Endodermal cell (in vitro differentiated cells): Measurements from ENCODE around the gene IFNA13. TPM values are rescaled to one million over a fixed set of nuclear protein-coding genes. Genes with fewer than 3 reads are reported as not detected.

Source experiments
- DNase-seq: peaks from one replicate; pipeline ENCODE4 v3.0.0-alpha.2; 2017
- H3K27ac ChIP-seq: 2 replicates; pipeline ENCODE4 v1.5.1; 2013; ENCODE audit warnings: mild to moderate bottlenecking, low read depth, low read length, moderate library complexity
- H3K27me3 ChIP-seq: 2 replicates; pipeline ENCODE4 v1.6.1; 2013; ENCODE audit warnings: mild to moderate bottlenecking, low read length, moderate library complexity; ENCODE audit not compliant: insufficient read depth, control insufficient read depth, poor library complexity, severe bottlenecking
- H3K36me3 ChIP-seq: 2 replicates; pipeline ENCODE4 v1.7.0; 2013; ENCODE audit warnings: mild to moderate bottlenecking, low read length, moderate library complexity; ENCODE audit not compliant: control insufficient read depth, insufficient read depth
- H3K4me1 ChIP-seq: one replicate; pipeline ENCODE4 v1.7.0; 2013; ENCODE audit warnings: low read length; ENCODE audit not compliant: control insufficient read depth, insufficient read depth
- H3K4me3 ChIP-seq: 2 replicates; pipeline ENCODE4 v1.5.1; 2013; ENCODE audit warnings: mild to moderate bottlenecking, low read length, moderate library complexity
- H3K9ac ChIP-seq: 2 replicates; pipeline ENCODE4 v1.6.1; 2013; ENCODE audit warnings: mild to moderate bottlenecking, low read length, moderate library complexity; ENCODE audit not compliant: poor library complexity, severe bottlenecking; ENCODE audit errors: extremely low read depth
- H3K9me3 ChIP-seq: 2 replicates; pipeline ENCODE4 v1.6.1; 2013; ENCODE audit warnings: mild to moderate bottlenecking, low read length, moderate library complexity; ENCODE audit not compliant: control insufficient read depth
- H3K27ac Mint-ChIP-seq: 2 replicates; pipeline ENCODE4 v1.8.0; 2020; ENCODE audit warnings: mixed read lengths
- H3K27me3 Mint-ChIP-seq: 2 replicates; pipeline ENCODE4 v1.8.0; 2021; ENCODE audit warnings: mild to moderate bottlenecking, mixed read lengths; ENCODE audit not compliant: insufficient read depth
- H3K36me3 Mint-ChIP-seq: 2 replicates; pipeline ENCODE4 v1.8.0; 2020; ENCODE audit warnings: low read depth, mixed read lengths
- H3K4me1 Mint-ChIP-seq: 2 replicates; pipeline ENCODE4 v1.8.0; 2020; ENCODE audit warnings: mixed read lengths
- H3K4me3 Mint-ChIP-seq: 2 replicates; pipeline ENCODE4 v1.8.0; 2020; ENCODE audit warnings: mild to moderate bottlenecking, moderate library complexity, mixed read lengths
- H3K9me3 Mint-ChIP-seq: 2 replicates; pipeline ENCODE4 v1.8.0; 2020; ENCODE audit warnings: mild to moderate bottlenecking, mixed read lengths
- CTCF ChIP-seq: fragments of 200-600 bp; sonication (generic); conservative IDR thresholded peaks from 2 replicates; pipeline ENCODE4 v1.5.0; 2021; ENCODE audit warnings: antibody characterized with exemption, mild to moderate bottlenecking
- WGBS, 2 experiments: methylation state at CpG; one replicate each; pipeline versions ENCODE4 v1.1.5 to v1.1.7; 2013; ENCODE audit warnings: missing lambda C conversion rate in 2 of 2, mixed read lengths in 1 of 2; ENCODE audit not compliant: insufficient coverage in 1 of 2, insufficient read length in 1 of 2; 5-methylcytosine and 5-hydroxymethylcytosine counted together
- total RNA-seq, 2 donors: library from RNA; stranded (reverse); fragmentation: NEBNext Ultra II Directional in 1 of 2; extraction: Animal tissue kit (Norgen Biotek cat#: 25700) in 1 of 2; gene quantifications; 2 replicates in 1 of 2; 3 replicates in 1 of 2; pipeline ENCODE4 v1.2.1, GENCODE V29; 2021

IFNA13 gene
- total RNA-seq, 2 donors from 2014 or later, result not detected

GRCh38 chr9:21340735-21341134 is 27.1 kb downstream of the IFNA13 start:
- TF ChIP-seq CTCF, result no peak
- peaks cover 6% of the 10 kb centered on the region for H3K4me1 Mint-ChIP-seq
- WGBS, 2 experiments, result 80 to 95% methylated on average over 3 to 4 of the region's 4 CpGs

GRCh38 chr9:21336457-21336856 is 31.4 kb downstream of the IFNA13 start:
- DNase-seq, result no peak

More at GRCh38 chr9:21340735-21341134, 27.1 kb downstream of the IFNA13 start:
- Histone ChIP-seq H3K36me3 (no peaks in the 10 kb centered on the region), H3K9me3 (peaks cover 7% of the 10 kb centered on the region), H3K27ac (no peak overlapping the region), H3K27me3 (peaks cover 22% of the 10 kb centered on the region), H3K4me3 (no peak overlapping the region), H3K4me1 (no peaks in the 10 kb centered on the region), H3K9ac (no peak overlapping the region)
- no peak overlapping the region for H3K4me3 Mint-ChIP-seq
- H3K9me3 Mint-ChIP-seq, result peaks cover 10% of the 10 kb centered on the region
- DNase-seq, result no peak
- H3K27me3 Mint-ChIP-seq, result peaks cover 42% of the 10 kb centered on the region
- no peak overlapping the region for H3K27ac Mint-ChIP-seq
- no peaks in the 10 kb centered on the region for H3K36me3 Mint-ChIP-seq

GRCh38 chr9:21334701-21335632 is 32.9 kb downstream of the IFNA13 start, which contains the start of gene KLHL9:
Gene KLHL9 (minus strand): TSS chr9:21335404. CDS start chr9:21334859, 545 bp downstream.
- 1 to 3% methylated on average over 16 to 55 of the region's 55 CpGs for WGBS, 2 experiments
- Histone ChIP-seq H3K4me3 (peak within 1 kb of the TSS; percentile 89), H3K36me3 (peaks cover 35% of the 10 kb centered on the region), H3K9ac (peak within 1 kb of the TSS; percentile 91), H3K27ac (peak within 1 kb of the TSS; percentile 79), H3K9me3 (no peaks in the 10 kb centered on the region), H3K27me3 (peaks cover 15% of the 10 kb centered on the region), H3K4me1 (peaks cover 7% of the 10 kb centered on the region)
- Mint-ChIP-seq H3K27ac (peak within 1 kb of the TSS; percentile 93), H3K36me3 (peaks cover 21% of the 10 kb centered on the region), H3K4me1 (peaks cover 28% of the 10 kb centered on the region), H3K4me3 (peak within 1 kb of the TSS; percentile 90), H3K27me3 (peaks cover 17% of the 10 kb centered on the region), H3K9me3 (no peaks in the 10 kb centered on the region)
- DNase-seq, result peak; percentile 96
- TF ChIP-seq CTCF, result no peak

More at GRCh38 chr9:21336457-21336856, 31.4 kb downstream of the IFNA13 start:
- no peak overlapping the region for H3K4me3 Mint-ChIP-seq
- Histone ChIP-seq H3K9me3 (no peaks in the 10 kb centered on the region), H3K4me3 (no peak overlapping the region), H3K27me3 (peaks cover 17% of the 10 kb centered on the region), H3K4me1 (peaks cover 7% of the 10 kb centered on the region), H3K9ac (no peak overlapping the region), H3K36me3 (peaks cover 23% of the 10 kb centered on the region), H3K27ac (no peak overlapping the region)
- H3K9me3 Mint-ChIP-seq, result no peaks in the 10 kb centered on the region
- peaks cover 24% of the 10 kb centered on the region for H3K4me1 Mint-ChIP-seq
- H3K36me3 Mint-ChIP-seq, result peaks cover 17% of the 10 kb centered on the region
- TF ChIP-seq CTCF, result peak; percentile 54
- no peak overlapping the region for H3K27ac Mint-ChIP-seq
- H3K27me3 Mint-ChIP-seq, result peaks cover 28% of the 10 kb centered on the region
